GM18499 (cell line): ENCODE results near the gene RASSF3.

Experiments used
- ATAC-seq: cut with Tn5 transposase; IDR thresholded peaks from one replicate; pipeline ENCODE4 v1.9.1; 2021; ENCODE audit warnings: moderate number of reproducible peaks; ENCODE audit not compliant: insufficient read depth, unreplicated experiment

RASSF3 gene

GRCh38 chr12:64716371-64716770 lies 106.1 kb downstream of the RASSF3 start:
- ATAC-seq = no peak

- ATAC-seq = no peak
Measured at GRCh38 chr12:64716839-64717455, 106.7 kb downstream of the RASSF3 start.

DNA sequence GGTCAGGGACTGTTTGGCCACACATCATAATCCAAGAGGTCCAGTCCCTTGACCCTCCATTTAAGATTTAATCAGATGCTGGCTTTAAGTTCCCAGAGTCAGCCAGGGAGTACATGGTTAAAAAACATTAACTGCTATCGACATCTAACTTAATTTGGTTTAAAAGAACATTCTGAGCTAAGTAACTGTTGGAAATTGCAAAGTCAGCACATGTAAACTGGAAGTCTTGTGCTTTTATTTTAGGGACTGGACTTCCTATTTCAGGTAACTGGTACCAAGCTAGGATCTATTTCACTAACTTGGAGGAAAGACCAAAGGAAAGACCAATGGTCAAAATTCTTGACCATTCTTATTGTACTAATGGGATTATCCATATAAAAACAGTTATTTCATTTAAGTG lies 108.4 kb downstream of the RASSF3 start:
- ATAC-seq = no peak

DNA sequence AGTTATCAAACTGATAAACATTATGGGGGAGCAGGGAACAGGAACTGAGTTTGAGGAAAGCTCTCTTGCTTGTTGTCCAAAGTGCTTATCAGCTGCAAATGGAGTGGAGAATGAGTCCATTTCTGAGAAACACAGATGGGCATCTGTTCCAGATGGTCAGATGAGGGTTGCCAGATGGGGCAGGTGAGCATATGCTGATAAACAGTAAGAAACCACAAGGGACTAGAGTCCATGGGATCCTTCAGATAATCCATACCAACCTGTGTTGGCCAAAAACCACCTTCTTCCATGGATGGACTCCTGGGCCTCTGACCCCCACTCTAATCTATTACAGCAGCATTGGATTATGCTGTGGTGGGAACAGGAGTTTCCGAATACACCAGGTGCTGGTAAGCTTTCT lies 110.6 kb downstream of the RASSF3 start:
- ATAC-seq = no peak

DNA sequence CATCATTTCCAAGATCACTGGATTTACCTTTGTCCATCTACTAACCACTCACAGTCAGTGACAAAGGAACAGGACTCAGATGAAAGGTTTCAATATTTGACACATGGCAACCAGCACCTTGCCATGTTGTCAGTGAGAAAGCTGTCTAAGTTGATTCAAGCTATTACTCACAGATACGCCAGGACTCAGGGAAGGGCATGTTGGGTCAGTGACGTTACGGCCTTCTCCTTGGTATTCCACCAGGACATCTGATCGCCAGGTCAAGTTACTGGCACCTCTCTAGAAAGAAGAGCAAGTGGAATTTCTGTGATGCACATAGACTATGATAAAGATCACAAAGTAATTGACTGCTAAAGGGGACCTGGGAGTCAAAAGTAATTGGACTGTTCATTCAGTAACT lies 112.5 kb downstream of the RASSF3 start:
- ATAC-seq = no peak

DNA sequence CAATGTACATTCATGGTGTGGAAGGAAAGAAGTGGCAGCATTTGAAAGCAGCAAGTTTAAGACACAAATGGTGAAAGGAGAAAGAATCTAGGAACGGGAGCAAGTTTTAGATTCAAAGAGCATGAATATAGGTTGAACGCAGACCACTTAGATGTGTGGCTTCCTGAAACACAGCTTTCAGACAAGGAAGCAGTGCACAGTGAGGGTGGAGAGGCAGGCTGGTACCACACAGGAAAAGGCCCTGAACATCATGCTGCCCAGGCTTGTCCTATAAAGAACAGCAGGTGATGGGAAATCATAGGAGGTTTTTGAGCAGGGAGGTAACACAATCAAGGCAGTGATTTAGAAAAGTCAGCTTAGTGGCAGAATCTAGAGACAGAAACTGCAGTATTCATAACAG lies 113.3 kb downstream of the RASSF3 start:
- no peak for ATAC-seq

DNA sequence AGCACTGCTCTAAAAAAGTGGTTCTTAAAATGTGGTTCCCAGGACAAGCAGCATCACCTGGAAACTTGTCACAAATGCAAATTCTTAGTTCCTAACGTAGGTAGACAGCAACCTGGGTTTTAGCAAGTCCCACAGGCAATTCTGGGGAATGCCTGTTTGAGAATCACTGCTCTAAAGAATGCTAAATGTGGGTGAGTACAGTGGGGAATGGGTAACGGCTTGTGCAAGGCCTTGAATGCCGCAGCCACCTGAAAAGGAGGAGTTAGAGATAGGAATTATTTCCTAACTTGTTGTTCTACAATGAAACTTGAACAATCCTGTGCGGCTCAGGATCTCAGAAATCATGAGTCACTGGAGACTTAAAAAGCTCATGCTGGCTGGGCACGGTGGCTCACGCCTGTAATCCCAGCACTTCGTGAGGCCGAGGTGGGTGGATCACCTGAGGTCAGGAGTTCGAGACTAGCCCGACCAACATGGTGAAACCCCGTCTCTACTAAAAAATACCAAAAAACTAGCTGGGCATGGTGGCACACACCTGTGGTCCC lies 114.0 kb downstream of the RASSF3 start:
- ATAC-seq = no peak

- ATAC-seq = no peak
Measured at GRCh38 chr12:64729909-64730587, 119.8 kb downstream of the RASSF3 start.

DNA sequence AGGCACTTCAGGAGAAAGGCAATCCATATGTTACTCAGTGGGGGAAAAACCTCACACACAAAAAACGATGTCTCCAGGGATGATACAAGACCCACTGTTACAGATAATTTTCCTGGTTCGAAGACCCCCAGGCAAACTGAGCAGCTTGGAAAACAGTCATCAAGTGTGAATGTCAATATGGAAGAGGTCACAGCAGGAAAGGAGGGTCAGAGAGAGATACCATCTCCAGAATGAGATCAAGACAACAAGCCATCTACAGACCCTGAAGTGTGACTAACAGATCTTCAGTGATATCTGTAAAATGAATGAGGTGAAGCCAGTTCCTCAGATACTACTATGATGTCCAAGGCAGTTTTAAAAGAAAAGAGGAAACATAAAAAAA lies 120.3 kb downstream of the RASSF3 start:
- ATAC-seq = no peak

DNA sequence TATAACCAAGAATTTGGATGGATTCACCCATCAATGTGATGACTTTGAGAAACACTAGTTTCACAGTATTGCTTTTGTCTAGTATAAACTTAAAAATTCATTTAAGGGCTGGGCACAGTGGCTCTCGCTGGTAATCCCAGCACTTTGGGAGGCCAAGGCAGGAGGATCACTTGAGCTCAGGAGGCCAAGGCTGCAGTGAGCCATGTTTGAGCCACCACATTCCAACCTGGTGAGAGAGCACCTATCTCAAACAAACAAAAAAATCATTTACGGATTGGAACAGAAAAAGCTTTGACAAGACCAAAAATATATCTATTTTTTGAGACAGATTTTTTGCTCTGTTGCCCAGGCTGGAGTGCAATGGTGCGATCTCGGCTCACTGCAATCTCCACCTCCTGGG lies 121.4 kb downstream of the RASSF3 start:
- no peak for ATAC-seq

DNA sequence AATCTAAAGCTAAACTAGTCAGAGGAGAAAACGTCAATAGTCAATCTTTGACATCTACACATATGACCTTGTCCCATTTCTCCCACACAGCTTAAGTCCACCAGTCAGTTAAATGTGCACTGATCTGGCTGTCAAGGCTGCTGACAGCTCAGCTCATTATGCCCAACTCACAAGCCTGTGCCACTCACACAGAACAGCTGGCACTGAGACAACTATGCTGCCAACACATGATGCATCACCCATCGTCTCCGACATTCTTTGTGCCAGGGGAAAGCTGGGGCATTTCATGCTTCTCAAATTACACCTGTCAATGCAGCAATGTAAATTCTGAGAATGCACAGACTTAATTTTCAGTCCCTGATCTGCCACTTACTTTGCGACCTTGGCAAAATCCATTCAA lies 123.6 kb downstream of the RASSF3 start:
- no peak for ATAC-seq

- ATAC-seq = no peak
Measured at GRCh38 chr12:64735442-64735841, 125.1 kb downstream of the RASSF3 start.

DNA sequence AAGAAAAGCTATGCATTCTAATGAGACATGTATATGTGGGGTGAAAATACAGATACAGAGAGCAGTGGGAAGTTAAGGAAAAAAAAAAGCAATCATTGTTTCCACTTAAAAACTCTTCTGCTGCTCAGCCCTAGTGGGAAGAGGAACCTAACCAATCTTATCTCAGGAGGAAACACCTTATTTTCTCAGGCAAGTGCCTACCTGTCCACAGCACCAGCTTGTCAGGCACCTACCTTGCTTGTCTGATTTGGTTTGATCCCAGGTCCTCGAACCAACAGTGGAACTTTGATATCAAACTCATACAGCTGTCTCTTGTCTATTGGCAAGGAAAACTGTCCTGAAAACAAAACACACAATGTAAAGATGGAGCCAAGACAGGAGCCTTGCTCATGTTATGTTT lies 126.5 kb downstream of the RASSF3 start:
- no peak for ATAC-seq

GRCh38 chr12:64737539-64737938 lies 127.2 kb downstream of the RASSF3 start:
- no peak for ATAC-seq

DNA sequence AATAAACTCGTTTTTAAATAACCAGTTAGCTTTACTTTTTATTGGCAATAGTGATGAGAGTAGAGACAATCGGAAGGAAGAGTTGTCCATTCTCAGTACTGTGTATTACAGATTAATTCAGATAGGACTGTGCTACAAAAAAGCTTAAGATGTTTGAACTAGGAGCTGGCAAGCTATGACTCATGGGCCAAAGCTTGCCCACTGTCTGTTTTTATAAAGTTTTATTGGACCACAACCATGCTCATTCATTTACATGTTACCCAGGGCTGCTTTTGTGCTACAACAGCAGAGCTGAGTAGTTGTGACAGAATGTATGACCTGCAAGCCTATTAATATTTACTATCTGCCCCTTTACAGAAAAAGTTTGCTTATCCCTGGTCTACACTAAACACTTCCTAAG lies 129.5 kb downstream of the RASSF3 start:
- ATAC-seq = no peak

DNA sequence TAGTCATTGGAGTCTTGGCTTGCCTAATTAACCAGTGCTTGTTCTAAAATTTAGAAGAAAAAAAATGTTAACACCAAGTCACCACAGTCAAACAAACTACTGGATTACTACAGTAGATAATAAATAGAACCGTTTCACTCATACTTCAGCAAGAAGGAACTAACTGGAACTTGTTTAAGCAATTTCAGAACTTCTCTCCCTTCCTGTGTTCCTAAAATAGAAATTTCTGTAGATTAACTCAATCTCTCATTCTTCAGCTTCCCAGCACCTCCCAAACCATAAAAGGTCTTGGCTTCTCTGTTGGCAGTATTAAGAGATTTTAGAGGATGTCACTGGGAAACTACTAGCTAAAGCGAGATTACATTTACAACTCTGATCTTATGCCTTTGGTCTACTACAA lies 130.4 kb downstream of the RASSF3 start:
- ATAC-seq = no peak

DNA sequence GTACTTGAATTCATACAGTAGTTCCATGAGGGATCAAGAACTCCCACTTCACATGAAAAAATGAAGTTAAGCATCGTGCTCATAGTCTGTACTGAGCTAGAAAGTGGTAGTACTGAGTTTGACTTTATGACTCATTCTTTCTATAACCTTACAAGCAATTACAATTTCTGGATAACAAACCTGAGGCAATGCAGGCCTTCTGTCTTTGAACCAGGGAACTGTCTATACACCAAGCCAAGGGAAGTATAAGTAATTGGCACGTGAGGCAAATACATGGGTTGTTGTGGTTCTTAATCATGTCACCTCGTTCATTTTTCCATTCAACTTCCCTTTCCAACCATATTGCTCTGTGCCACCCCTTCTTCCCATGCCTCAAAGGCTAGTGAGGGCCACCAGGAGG lies 132.1 kb downstream of the RASSF3 start:
- ATAC-seq = no peak

DNA sequence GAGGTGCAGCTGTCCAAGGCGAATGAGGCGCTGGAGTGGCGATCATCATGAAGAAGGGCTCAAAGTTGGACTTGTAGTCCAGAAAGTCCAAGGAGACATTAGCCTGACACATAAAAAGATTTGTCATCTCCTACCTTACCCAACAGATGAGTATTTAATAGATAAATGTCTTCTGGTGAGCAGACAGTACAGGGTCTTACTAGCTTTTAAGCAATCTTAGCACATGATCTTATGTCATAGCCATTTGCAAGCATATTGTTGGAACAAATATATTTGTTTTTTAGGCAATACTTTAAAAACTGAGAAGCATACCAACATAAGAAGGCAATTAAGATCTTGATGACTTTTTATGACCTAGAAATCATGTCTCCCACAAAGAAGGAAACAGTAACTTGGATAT lies 132.9 kb downstream of the RASSF3 start:
- no peak for ATAC-seq

GRCh38 chr12:64744422-64745258 lies 134.3 kb downstream of the RASSF3 start:
- ATAC-seq = no peak

GRCh38 chr12:64745259-64745807 lies 135.0 kb downstream of the RASSF3 start:
- no peak for ATAC-seq

GRCh38 chr12:64745980-64746379 lies 135.7 kb downstream of the RASSF3 start:
- no peak for ATAC-seq
